ENCODE data around the gene PTPRO.

- TF ChIP-seq MXI1 (IDR thresholded peaks at IDR 0.05; ENCODE audit: low read depth, low read length) (no peak), RAD21 (IDR thresholded peaks at IDR 0.05; ENCODE audit: low read length) (no peak), FOXM1 (IDR thresholded peaks at IDR 0.05; ENCODE audit: low read depth) (no peak)
Measured at GRCh38 chr12:15556411-15557102, 234.2 kb downstream of the PTPRO start.

Data from SK-N-SH (cell line).